ENCODE results near the gene WDR47.

- TF ChIP-seq POLR2AphosphoS5 (IDR thresholded peaks at IDR 0.05; ENCODE audit: low read depth, low read length), result no peak
- TF ChIP-seq TAF1 (IDR thresholded peaks at IDR 0.05; ENCODE audit: borderline replicate concordance, low read depth, low read length), result no peak
Observed at GRCh38 chr1:108969346-108969745, 72.6 kb downstream of the WDR47 start.
